Panc1 (cell line): ENCODE data around the gene DDX53. TPM values are rescaled to one million over a fixed set of nuclear protein-coding genes. Genes with fewer than 3 reads are reported as not detected.

ENCODE experiments used
- ATAC-seq: fragments of 200-7000 bp; cut with Tn5 transposase; 2 replicates; pipeline ENCODE4 v1.9.1; 2020; ENCODE audit warnings: mild to moderate bottlenecking, moderate library complexity
- BruUV-seq: library from RNA; stranded (reverse); fragments of 400-500 nt; replicated peaks from 2 replicates; lab custom pipeline; 2021; lab: Mats Ljungman, UMichigan
- CTCF ChIA-PET: fragments of 300-600 bp; sonication (Branson Sonifier 250); formaldehyde crosslinking; loops from one replicate; lab custom pipeline; 2022; ENCODE audit warnings: antibody characterized with exemption; lab: Charles Lee
- POLR2A ChIA-PET: fragments of 300-600 bp; sonication (Branson Sonifier 250); formaldehyde crosslinking; loops from one replicate; lab custom pipeline; 2022; ENCODE audit warnings: antibody characterized with exemption; lab: Charles Lee
- DNase-seq: peaks from one replicate; pipeline ENCODE4 v3.0.0-alpha.2; 2010; ENCODE audit warnings: low read depth, low spot score
- H3K27ac ChIP-seq: 2 replicates; pipeline ENCODE4 v1.5.1; 2011; ENCODE audit warnings: mild to moderate bottlenecking, low read length, inconsistent platforms
- H3K27me3 ChIP-seq: fragments of 200-500 bp; sonication (Bioruptor generic); 2 replicates; pipeline ENCODE4 v1.6.0; 2014; ENCODE audit warnings: low read length, inconsistent platforms; ENCODE audit not compliant: control insufficient read depth, insufficient read depth
- H3K36me3 ChIP-seq: fragments of 200-500 bp; sonication (Bioruptor generic); 2 replicates; pipeline ENCODE4 v1.5.1; 2014; ENCODE audit warnings: inconsistent platforms, mild to moderate bottlenecking, low read length, moderate library complexity; ENCODE audit not compliant: control insufficient read depth, insufficient read depth
- H3K4me1 ChIP-seq: 2 replicates; pipeline ENCODE4 v1.5.1; 2011; ENCODE audit warnings: inconsistent platforms, mild to moderate bottlenecking, low read length, moderate library complexity; ENCODE audit not compliant: control insufficient read depth, insufficient read depth
- H3K4me3 ChIP-seq, 2 experiments: 2 replicates each; pipeline ENCODE4 v1.5.1; 2011 to 2012; ENCODE audit warnings: low read depth in 2 of 2, low read length in 2 of 2, mild to moderate bottlenecking in 2 of 2, inconsistent platforms in 1 of 2, moderate library complexity in 1 of 2
- H3K9me3 ChIP-seq: fragments of 200-500 bp; sonication (Bioruptor generic); 2 replicates; pipeline ENCODE4 v1.5.1; 2014; ENCODE audit warnings: low read depth, mild to moderate bottlenecking, inconsistent platforms, low read length, moderate library complexity; ENCODE audit not compliant: control insufficient read depth, insufficient read depth
- CTCF ChIP-seq: fragments of 450-650 bp; IDR thresholded peaks from 2 replicates; pipeline ENCODE4 v1.5.1; 2017; ENCODE audit warnings: mild to moderate bottlenecking
- POLR2AphosphoS5 ChIP-seq: IDR thresholded peaks from 2 replicates; pipeline ENCODE4 v1.6.1; 2012; ENCODE audit warnings: mild to moderate bottlenecking, low read depth, low read length, moderate library complexity
- REST ChIP-seq, 2 experiments: IDR thresholded peaks; 2 replicates each; pipeline ENCODE4 v1.6.1; 2011 to 2012; ENCODE audit warnings: low read depth in 2 of 2, control low read depth in 1 of 2, low read length in 1 of 2, mild to moderate bottlenecking in 1 of 2, moderate library complexity in 1 of 2; ENCODE audit not compliant: insufficient read depth in 1 of 2
- SIN3A ChIP-seq: IDR thresholded peaks from 2 replicates; pipeline ENCODE4 v1.6.1; 2012; ENCODE audit warnings: low read depth, mild to moderate bottlenecking, low read length, moderate library complexity, borderline replicate concordance; ENCODE audit not compliant: insufficient read depth
- TCF7L2 ChIP-seq: IDR thresholded peaks from 2 replicates; pipeline ENCODE4 v1.6.1; 2011; ENCODE audit warnings: mild to moderate bottlenecking, low read depth, low read length, inconsistent platforms
- in situ Hi-C: cut with HindIII; loops from 2 replicates; pipeline ENCODE4 v1.10.0; 2016; ENCODE audit warnings: low sequenced_read_pairs, low pct_unique_long_range_greater_than_20kb
- intact Hi-C: fragments of 100-400 bp; cut with micrococcal nuclease; formaldehyde crosslinking; loops from one replicate; pipeline ENCODE4 v1.10.0; 2022; ENCODE audit not compliant: unreplicated experiment
- total RNA-seq: library from RNA; stranded (reverse); gene quantifications from one replicate; pipeline ENCODE4 v1.2.1, GENCODE V29; 2021; ENCODE audit not compliant: unreplicated experiment

DDX53 gene
- total RNA-seq, 1 experiment from 2014 or later, result not detected

- Histone ChIP-seq H3K27me3 (no peaks in the 10 kb centered on the region), H3K4me1 (no peaks in the 10 kb centered on the region), H3K4me3 (no peak overlapping the region), H3K36me3 (no peaks in the 10 kb centered on the region), H3K27ac (no peak overlapping the region), H3K9me3 (no peaks in the 10 kb centered on the region)
- no peak for ATAC-seq
- in situ Hi-C loops, result no loop called here
- intact Hi-C loops, result no loop called here
- ChIA-PET CTCF (no interaction called here), POLR2A (no interaction called here)
- TF ChIP-seq SIN3A, result no peak
- no peak for TF ChIP-seq TCF7L2
- TF ChIP-seq POLR2AphosphoS5, result no peak
- TF ChIP-seq REST (IDR thresholded peaks at IDR 0.05; ENCODE audit: insufficient read depth in 1 of 2, low read depth in 2 of 2, low read length in 1 of 2), result no peak
- no peak for TF ChIP-seq CTCF
- no peak for DNase-seq
- no TSS peak for BruUV-seq
Measured at GRCh38 chrX:23048806-23049573, 49.2 kb downstream of the DDX53 start.

- Histone ChIP-seq H3K36me3 (no peaks in the 10 kb centered on the region), H3K27me3 (no peaks in the 10 kb centered on the region), H3K9me3 (no peaks in the 10 kb centered on the region), H3K4me1 (no peaks in the 10 kb centered on the region), H3K4me3 (no peak overlapping the region), H3K27ac (no peak overlapping the region)
- in situ Hi-C loops, result no loop called here
- intact Hi-C loops, result no loop called here
- BruUV-seq, result no TSS peak
- no peak for TF ChIP-seq TCF7L2
- no peak for TF ChIP-seq CTCF
- no peak for TF ChIP-seq SIN3A
- no peak for TF ChIP-seq POLR2AphosphoS5
- no peak for TF ChIP-seq REST (IDR thresholded peaks at IDR 0.05; ENCODE audit: insufficient read depth in 1 of 2, low read depth in 2 of 2, low read length in 1 of 2)
- DNase-seq, result no peak
- ChIA-PET POLR2A (no interaction called here), CTCF (interaction anchor here (0.6 kb wide), 1 partner anchor 582 kb away, joined by 5 read pairs; no protein-coding TSS in a partner anchor)
- no peak for ATAC-seq
Measured at GRCh38 chrX:23052324-23052723, 52.6 kb downstream of the DDX53 start.
